Activated CD8-positive, alpha-beta memory T cell treated with anti-CD3 and anti-CD28 coated beads, Interleukin-2, amount 50 U/mL, for 48 hours (primary cell): ENCODE measurements around the gene CERS6.

Source experiments
- DNase-seq: peaks from one replicate; pipeline ENCODE4 v3.0.0-alpha.2; 2020

The CERS6 gene

DNA sequence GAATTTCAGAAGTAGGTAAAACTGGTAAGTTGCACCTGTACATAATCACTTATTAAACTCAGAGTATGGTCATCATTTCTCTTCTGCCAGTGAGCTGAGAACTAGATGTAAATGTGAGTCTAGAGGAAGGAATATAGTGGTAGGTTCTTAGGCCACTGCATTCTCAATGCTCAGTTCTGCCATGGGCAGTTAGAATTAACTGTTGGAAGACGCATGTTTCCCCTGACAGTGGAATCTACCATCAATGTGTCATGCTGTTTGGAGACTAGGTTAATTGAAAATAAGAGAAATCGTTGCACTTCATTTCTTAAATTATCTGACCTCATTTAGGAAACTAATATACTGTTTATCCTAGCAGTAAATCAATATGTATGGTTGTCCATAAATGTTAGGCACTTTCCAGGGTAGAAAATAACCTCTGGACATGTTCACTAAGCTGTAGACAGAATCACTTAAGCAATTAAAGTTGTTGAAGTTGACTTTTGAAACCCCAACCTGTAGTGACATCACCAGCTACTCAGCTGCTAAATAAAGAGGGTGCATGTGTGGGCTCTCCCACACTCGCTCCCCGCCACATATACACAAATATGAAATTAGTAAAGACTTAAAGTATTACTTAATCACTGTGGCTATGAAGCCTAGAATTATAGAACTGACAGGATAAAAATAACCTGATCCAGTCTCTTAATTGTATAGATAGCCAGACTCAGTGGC, 254.8 kb downstream of the CERS6 start:
- DNase-seq = no peak

DNA sequence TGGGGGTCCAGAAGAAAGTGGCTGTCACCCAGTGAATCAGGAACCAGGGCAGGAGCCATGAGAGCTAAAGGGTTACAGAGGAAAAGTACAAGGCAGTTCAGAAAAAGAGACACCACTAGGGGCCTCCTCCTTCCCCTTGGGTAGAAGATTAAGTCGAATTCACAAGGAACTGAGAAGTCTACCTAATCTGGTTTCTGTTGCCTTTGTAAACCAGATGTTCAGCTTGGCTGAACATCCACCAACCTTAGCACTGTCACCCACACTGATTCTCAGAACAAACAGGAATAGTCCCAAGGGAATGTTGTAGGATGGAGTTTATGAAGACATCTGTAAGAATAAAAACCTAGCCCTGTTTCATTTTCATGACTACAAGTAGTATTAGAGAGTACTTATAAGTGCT, 256.0 kb downstream of the CERS6 start:
- no peak for DNase-seq

DNA sequence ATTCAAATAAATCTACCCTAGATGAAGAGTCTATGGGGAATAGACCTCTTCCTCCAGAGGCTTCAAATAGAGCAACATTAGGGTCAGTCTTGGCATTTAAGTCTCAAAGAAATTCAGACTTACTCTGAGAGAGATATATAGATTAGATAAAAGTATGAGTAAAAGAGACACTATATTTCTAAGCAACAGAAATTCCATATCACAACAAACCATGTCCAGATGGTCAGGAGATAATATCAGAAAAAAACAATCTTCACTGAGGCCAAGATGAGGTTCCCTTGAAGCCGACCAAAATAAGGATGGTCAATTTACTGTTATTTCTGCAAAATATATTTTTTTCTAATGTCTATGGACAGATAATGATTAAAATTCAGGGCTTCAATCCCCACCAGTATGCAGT, 257.3 kb downstream of the CERS6 start:
- DNase-seq = no peak

DNA sequence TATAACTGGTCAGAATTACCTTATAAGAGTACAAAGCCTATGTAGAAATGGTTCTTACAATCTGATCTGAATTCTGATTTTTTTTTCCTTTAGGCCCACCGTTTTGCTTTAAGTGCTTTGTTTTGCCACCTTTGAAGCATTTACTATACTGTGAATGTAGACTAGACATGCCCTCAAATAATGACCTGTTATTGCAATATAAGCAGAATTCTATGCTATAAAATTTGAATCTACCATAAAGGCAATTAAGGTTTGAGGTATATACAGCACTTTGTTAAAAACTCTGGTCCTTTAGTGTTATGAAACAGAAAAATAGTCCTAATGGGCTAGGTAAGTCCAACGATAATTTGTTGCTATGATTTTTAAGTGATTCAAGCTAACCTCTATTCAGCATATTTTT, 259.8 kb downstream of the CERS6 start:
- no peak for DNase-seq

DNA sequence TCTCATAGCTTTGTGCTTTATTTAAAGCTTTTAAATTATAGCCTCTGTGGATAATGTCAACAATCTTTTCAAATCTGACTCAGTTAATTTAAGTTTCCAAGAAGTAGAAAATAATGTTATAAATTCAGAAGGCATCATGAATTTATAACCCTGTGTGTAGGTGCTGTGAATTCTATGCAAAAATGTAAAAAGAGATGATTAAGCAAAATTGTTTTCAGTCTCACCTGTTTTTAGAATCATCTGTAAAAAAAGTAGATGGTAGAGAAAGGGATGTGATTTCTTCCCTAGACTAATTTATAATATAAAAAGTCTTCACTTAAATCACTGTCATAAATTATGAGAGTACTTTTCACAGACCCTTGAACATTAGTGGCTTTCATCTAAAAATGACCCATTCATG, 260.8 kb downstream of the CERS6 start:
- no peak for DNase-seq

DNA sequence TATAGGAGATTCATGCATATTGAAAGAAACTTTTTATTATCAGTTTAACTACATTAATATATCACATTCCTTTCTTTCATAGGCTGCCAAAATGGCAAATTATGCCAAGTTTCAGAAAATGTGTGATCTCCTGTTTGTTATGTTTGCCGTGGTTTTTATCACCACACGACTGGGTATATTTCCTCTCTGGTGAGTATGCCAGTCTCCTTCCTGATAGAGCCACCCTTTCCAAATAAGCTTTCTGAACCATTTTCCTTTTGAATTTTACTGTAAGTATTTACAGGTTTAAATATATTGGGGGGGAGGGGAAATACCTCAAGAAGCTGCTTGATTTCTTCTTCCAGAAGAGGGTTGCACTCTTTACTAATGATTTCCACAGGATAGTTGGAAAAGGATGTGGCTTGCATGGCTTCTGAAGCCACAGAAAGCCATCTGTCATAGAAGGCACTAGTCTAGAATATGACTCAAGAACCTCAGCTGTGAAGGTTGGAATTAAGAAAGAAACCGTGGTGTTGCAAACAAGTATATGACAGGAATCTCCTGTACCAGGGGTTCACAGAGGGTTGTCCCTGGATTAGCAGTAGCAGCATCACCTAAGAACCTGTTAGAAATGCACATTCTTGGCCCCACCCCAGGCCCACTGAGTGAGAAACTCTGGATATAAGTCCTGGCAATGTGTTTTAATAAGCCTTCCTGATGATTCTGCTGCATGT, 261.9 kb downstream of the CERS6 start:
- DNase-seq = no peak

DNA sequence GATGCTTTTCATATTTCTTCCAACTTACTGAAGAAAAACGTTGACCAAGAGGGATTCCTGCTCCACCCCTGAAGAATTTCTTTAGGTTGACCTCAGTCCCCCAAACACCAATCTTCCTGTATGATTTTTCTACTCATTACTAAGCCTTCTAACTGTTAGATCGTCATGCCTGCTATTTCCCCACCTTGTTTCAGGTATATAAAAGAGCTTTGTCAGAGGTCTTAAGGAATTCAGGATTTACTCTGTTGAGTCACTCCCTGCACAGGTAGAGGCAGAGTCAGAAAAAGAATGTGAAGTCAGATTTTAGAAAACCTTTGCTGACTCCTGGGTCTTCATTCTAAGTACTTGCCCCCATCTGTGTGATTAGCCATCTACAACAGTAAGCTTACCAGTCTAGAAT, 262.6 kb downstream of the CERS6 start:
- DNase-seq = no peak

DNA sequence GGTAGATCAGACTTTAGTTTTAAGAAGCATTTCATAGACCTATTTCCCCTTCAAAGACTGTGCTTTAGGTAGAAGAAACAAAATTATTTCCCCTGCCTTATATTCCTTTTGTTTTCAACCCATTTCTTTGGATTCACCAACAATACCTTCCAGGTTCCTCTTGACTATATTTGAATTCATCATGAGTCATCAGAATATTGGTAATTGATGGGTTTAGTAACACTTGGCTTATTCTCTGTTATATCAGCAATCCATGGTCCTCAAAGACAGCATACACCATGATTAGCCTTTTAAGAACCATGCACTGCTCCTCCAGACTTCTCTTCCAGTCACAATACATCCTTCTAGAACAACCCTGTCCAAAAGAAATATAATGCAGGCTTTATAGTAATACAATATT, 263.4 kb downstream of the CERS6 start:
- DNase-seq = no peak

DNA sequence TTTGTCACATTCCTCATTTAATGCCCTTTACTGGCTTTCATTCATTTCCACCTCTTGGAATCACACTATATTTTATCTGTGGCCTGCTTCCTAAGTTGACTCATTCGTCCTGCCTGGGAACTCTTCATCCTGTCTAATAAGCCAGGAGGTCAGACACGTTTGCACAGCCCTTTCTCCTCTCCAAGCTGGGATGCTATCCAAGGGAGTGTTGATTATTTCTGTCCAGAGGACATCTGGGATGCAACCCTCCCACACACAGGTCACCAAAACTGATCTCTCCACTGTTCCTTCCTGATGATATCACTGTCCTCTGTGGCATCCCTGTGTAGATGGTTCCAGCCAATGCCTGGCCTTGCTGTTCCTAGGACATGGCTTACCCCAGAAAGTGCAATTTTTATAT, 266.5 kb downstream of the CERS6 start:
- no peak for DNase-seq

DNA sequence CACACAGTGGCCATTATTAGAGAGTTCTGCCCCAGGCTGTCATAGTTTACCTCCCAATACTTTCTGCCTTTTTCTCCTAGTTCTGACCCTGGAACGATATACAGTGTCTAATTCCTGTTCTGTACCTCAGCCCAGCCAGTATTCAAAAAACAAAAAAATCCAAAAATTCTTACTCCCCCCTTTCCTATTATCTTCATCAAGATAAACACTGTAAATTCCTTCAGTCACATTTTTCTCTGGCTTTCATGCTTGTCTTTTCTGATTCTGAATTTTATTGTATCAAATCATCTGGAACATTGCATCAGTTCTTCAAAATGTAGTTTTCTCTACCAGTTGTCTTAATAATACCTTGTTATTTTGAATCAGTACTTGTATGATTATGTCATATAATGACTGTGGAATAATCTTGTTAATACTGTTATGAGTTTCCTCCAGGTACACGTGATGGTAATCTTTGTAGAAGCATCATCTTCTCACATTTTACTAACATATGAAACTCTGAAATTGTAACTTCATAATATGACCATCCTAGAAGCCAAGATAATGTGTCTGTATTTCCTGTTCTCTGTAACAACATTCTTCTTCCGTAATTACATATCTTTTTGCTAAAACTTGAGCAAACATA, 267.3 kb downstream of the CERS6 start:
- DNase-seq = no peak

DNA sequence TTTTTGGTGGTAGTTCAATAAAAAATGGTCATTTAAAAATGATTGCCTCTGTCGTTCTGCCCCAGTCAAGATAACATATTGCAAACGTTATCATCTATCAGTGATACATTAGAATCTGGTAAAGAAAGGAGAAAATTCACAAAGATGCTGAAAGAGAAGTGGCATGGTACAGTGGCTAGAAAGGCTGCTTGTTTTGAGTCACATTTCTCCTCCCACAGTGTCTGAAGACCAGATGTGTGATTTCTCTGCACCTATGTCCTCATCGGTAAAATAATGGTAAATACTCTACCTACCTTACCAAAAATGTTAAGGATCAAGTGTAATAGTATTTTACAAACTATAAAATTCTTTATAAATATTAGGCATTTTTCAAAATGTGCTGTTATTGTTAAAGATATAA, 270.3 kb downstream of the CERS6 start:
- no peak for DNase-seq

DNA sequence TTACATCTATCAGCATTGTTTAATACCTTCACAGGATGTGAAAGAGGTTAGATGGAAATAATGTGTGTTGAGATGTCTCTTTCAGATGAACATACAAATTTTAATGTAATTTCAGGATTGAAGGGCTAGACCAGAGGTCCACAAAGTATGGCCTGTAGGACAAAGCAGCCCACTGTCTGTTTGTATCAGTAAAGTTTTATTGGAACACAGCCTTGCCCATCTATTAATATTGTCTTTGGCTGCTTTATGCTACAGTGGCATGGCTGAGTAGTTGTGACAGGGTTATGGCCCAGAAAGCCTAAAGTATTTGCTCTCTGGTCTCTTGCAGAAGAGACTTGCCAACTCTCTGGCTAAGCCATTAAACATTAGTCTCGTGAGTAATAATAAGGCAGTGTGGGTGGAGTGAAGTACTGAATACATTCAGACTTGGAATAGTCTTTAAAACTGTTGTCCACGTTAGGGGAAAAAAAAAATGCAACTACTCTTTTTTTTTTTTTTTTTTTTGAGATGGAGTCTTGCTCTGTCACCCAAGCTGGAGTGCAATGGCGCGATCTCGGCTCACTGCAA, 271.9 kb downstream of the CERS6 start:
- no peak for DNase-seq

DNA sequence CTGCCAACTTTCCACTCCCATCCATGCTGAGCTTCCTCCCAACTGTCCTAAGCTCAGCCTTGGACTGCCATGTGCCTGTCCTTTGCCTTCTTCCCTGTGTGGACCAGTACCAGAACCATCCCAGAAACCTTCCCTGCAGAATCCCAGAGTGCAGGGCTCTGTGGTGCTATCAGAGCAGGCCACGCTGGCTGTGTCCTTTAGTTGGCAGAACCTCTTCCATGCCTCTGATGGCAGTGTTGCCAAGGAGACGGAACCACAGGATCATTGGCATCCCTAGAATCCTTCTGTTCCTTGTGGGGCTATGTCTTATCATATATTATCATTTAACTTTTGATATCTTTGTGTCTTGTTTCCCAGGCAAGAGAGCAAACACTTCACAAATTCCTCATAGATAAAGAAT, 273.4 kb downstream of the CERS6 start:
- DNase-seq = no peak

DNA sequence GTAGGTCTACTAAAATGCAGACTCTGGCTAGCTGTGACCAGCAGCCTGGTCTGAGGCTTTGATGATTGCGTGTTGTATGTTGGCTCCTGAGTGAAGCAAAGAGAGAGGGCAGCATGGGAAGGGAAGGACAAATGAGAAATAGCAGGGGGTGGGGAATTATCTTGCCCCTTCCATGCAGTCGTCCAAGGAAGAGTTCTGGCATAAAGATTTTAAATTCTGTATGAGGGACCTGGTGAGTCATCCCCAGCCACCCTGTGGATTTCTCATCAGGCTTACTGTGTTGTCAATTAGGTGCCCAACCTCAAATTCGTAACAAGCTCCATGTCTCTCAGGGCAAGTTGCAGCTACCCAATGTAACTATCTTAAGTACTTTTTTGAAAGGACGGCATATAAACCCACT, 274.3 kb downstream of the CERS6 start:
- no peak for DNase-seq

DNA sequence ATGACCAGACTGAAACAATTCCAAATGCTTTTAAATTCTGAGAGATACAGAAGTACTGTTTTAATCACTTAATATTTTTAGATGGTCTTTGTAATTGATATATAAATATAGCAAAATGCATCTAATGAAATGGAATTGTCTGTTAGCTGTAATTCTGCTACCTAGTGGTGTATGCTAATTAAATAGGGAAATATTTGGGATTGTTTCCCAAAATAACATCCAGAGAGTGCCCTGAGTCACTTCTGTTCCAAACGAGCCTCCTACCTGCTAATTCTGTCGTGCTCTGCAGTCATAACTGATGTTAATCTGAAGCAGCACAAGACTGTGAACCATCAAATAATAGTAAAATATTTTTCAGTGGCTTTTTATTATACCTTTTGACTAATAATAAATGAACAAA, 274.9 kb downstream of the CERS6 start:
- DNase-seq = no peak

DNA sequence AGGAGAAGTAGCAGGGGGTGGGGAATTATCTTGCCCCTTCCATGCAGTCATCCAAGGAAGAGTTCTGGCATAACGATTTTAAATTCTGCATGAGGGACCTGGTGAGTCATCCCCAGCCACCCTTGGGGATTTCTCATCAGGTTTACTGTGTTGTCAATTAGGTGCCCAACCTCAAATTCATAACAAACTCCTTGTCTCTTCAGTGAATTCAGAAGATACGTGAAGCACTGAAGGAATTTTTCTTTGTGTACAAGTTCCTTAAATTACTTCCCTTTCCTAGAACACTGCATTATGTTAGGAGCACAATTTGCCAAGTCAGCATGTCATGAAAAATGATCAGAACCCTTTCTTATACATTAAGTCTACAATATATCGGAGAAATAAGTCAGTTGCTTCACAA, 275.5 kb downstream of the CERS6 start:
- DNase-seq = no peak

DNA sequence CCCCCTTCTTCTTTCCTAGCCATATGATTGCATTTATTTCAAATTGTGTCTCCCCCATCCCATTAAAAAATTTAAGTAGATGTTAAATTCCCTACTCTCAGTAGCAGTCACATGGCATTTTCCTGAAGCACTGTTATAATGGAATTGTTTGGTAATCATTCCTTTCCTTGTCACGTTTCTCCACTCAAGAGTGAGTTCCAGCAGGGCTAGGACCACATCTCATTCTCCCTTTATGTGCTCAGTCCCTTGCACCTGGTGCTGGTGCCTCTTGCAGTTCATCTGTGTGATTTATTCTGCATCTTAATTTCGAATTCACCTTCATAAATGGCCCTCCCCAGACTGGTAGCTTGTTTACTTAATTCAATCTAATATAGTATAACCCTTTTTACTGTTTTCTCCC, 276.0 kb downstream of the CERS6 start:
- DNase-seq = no peak

DNA sequence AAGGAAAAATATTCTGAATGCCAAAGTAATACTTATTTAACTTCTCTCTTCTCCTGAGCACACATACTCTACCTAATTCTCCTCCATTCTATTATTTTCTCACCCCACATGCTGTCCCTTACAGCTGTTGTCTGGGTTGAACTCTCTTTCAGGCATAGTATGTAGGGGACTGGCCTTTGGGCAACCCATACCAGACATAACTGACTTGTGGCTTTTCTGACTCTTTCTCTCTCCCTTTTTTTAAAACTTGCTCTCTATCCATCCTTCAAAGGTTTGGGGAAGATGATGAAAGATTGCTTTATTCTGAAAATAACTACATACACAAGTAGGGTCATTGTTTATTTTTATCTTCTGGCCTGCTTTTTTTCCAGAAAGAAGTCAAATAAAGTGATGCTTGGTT, 276.4 kb downstream of the CERS6 start:
- no peak for DNase-seq

DNA sequence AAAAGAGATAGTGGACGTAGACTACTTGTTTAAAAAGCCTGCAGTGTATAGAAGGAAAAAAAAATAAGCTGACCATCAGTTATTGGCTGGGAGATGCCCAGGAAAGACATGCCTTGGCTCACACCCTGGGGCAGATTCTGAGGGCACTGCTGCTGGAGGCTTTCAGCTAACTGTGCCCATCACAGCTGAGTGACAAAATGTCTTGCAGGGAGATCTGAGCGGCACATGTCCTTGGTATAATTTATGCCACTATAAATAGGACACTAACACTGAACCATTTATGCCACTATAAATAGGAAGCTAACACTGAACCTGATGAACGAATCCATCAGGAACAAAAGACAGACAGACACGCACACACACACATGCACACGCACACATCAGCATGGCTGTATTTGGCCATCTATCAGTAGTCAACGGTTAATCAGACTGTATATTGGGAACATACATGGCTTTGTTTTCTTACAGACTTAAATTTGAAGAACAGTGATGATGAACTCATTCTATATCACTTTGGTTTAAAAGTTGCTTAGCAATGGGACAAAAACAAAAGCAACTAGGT, 278.2 kb downstream of the CERS6 start:
- DNase-seq = no peak

DNA sequence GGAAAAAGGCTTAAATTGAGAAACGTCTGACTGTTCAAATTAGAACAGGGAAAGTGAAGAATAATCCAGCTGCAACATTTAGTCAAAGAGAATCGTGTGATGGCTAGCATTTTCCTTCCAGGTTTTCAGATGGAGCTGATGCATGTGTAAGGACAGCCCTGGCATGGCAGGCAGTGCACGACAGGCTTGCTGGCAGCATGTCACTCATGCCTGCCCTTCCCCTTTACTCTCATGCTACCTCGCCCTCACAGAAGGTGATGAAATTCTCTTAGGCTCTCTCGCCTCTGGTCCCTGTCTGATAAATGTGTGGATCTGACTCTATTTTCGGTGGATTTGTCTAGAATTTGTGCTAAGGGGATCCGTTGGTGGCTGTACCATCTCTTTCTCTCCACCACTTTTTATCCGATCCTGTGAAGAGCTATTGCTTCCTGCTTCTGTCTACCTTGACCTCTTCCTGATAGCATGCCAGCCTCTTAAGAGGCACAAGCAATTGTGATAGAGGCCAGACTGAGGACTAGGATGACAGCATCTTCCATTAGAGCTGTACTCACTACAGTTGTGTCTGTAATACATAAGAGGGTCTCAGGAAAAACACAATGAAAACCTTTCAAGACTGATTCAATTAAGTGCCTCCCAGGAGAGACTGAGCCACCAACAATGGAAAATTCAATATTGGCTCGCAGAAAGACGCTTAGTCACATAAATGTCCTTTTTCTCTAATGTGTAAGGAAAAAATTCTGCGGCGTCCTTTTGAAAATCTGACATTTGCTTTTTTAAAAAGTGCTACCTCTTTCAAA, 280.8 kb downstream of the CERS6 start:
- DNase-seq = no peak

DNA sequence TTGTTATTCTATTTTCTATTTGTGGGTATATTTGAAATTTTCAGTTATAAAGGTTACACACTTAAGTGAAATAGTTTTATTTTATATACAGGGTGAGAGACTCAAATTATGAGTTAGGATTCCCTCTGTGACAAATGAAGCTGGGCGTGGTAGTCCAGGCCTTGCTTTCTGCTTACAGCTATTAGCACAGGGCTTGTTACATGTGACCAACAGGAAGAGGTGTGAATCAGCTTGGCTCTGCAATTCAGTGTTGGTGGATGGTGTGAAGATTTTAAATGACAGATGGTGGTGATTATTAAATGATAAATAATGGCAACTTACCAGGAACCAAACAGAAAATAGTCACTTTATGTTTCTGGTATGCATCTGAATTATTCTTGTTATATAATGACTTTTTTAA, 282.0 kb downstream of the CERS6 start:
- no peak for DNase-seq

DNA sequence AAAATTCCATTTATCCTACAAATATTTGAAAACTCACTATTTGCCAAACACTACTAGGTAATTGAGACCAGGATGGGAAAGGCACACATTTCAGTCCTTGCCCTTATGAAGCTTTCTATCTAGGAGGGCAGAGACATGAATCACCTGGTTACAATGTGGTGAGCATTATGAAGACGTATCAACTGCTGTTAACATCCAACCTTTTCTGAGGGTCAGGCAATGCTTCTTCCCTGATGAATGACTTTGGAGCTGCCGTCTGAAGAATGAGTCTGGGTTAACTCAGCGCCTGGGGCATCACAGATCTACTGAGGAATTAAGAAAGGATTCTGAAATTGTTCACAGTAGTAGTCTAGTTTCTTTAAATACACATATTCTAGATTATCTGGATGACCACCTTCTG, 284.3 kb downstream of the CERS6 start:
- DNase-seq = no peak

DNA sequence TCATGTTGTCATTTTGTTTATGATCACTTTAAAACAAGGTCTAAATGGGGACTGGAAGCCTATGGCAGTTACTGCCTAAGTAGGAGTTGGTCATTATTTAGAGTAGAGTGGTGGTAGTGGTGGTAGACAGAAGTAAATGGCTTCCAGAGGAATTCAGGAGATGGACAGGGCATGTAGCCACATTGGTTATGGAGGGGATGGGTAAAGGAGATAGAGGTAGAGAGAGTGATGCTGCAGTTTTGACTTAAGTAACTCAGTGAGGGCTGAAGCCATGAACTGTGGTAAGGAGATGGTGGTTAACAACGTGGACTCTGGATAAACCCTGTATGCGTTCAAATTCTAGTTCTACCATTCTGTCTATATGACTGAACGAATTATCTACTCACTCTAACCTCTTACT, 284.7 kb downstream of the CERS6 start:
- DNase-seq = no peak
